Retinal pigment epithelial cell (primary cell): ENCODE data around the gene KLHL29.

Experiments used
- DNase-seq: peaks from one replicate; pipeline ENCODE4 v3.0.0-alpha.2; 2010; ENCODE audit warnings: low read depth
- H3K4me3 ChIP-seq: 2 replicates; pipeline ENCODE4 v1.5.1; 2011; ENCODE audit warnings: mild to moderate bottlenecking, low read length, control low read depth, moderate library complexity
- CTCF ChIP-seq: conservative IDR thresholded peaks from 2 replicates; pipeline ENCODE4 v1.5.1; 2011; ENCODE audit warnings: low read depth, low read length, control low read depth, inconsistent platforms

The KLHL29 gene

DNA sequence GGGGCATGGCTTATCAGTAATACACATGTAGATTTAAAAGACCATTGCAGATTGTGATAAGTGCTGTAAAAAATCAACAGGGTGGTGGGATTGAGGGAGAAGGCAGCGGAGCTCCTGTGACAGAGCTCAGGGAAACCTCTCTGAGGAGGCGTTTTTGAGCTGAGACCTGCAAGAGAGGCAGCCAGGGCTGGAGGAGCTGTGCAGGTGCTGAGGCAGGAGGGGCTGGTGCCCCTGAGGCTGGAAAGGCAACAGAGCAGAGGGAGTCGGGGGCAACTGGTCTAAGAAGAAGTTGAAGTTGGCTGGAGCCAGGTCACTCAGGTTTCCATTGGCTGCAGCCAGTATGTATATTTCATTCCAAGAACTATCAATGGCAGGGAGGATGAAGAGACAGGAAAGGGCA is 47.6 kb downstream of the KLHL29 start:
- no peak for TF ChIP-seq CTCF
- no peak overlapping the region for H3K4me3 ChIP-seq
- no peak for DNase-seq

DNA sequence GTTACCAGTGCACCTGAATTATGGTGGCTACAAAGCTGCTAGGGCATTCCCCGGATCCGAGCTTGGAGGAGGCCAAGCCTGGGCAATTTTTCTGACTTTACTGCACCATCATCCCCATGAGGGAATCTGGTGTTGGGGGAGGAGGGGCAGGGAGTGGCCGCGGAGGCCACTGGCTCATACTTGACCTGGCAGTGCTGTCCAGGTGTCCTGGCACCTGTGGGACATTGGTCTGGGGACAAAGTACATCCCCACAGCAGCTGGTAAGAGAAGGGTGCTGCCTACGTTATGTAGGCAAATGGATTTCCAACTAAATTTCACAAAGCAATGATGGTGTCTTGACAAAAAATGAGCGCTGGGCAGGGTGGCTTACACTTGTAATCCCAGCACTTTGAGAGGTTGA is 48.3 kb downstream of the KLHL29 start:
- TF ChIP-seq CTCF, result no peak
- H3K4me3 ChIP-seq, result no peak overlapping the region
- DNase-seq, result no peak

- DNase-seq, result no peak
- TF ChIP-seq CTCF, result no peak
- H3K4me3 ChIP-seq, result no peak overlapping the region
These were observed 49.7 kb downstream of the KLHL29 start for GRCh38 chr2:23434721-23435121.

DNA sequence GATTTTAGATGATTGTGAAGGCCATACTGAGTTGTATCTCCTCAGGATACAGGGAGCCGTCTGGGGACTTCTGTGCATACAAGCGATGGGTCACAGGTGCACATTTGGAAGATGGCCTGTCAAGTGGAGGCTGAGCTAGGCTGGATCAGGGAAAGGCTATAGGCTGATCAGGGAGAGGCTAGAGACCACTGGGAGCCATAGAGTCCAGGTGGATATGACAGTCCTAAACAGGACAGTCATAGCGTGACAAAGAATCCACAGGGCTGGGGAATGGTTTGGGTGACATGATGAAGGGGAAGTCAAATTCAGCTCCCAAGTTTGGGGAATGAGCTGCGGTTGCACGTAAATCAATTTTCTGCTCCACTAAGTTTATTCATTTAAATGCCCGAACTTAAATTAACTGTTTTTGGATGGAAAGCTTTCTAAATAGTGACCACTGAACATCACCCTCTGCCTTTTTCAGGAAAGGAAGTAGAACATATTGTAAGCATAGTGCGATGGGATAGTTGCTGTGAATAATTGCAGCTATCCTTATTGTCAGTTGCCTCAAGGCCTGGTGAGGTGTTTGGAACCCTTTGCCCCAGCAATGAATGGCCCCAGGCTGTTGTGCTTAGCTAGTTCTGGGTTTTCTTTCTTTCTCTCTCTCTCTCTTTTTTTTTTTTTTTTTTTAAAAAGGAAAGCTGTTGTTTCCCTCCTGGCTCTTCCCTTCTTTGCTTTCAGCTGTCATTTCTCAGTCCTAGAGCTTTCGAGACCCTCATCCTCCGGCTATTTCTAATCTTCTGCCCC is 50.5 kb downstream of the KLHL29 start:
- H3K4me3 ChIP-seq, result no peak overlapping the region
- TF ChIP-seq CTCF, result no peak
- DNase-seq, result no peak

DNA sequence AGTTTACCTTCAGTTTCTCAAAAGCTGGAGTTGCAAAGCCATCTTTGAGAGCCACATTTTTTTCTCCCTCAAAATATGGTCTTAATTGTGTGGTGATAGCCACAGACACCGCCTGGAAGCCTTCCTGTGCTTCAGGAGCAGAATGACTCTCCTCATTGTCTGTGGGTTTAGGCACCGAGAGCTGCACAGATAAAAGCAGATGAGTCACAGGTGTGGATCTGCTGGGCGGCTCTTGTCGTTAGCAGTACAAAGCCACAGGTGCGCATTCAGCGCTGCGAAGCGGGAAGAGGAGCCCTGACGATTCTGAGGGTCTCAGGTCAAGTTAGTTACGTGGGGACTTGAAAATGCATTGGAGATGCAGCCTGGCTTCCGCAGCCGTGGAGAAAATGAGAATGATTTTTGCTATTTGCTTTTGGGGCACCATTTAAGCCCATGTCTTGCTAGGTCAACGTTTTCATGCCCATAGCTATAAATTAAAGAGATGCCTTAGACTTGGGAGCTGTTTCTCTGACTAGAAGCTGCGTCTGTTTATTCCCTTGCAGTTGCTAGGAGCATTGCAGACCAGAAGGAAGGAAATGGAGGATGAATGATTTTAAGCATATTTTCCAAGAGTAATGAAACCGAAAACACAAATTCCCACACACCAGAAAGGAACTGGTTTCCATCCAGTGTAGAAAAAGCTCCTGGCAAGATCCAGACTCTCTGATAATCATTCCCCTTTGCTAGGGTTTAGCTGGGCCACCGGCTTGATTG is 51.5 kb downstream of the KLHL29 start:
- no peak for TF ChIP-seq CTCF
- no peak overlapping the region for H3K4me3 ChIP-seq
- DNase-seq, result no peak

GRCh38 chr2:23441414-23441813 is 56.4 kb downstream of the KLHL29 start:
- H3K4me3 ChIP-seq, result no peak overlapping the region
- no peak for DNase-seq
- TF ChIP-seq CTCF, result no peak

DNA sequence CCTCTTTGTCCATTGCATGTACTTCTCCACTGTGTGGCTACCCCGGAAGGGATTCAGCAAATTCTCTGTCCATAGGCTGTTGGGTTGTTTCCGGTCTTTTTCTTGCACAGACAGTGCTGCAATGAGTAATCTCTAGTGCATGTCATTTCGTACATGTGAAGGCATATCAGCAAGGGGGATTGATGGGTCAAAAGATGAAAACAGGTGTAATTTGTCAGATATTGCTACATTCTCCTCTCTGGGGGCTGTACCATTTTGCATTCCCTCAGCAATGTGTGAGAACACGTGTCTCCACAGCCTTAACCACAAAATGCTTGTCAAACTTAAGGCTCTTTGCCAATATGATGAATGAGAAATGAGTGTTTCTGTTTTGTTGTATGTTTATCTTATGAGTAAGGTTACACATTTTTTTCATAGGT is 60.5 kb downstream of the KLHL29 start:
- TF ChIP-seq CTCF, result no peak
- DNase-seq, result peak; percentile 42
- H3K4me3 ChIP-seq, result no peak overlapping the region
